ES-I3 (cell line): ENCODE results near the gene SEC61A1.

Experiments used
- H3K36me3 ChIP-seq: 2 replicates; pipeline ENCODE4 v1.6.1; 2013; ENCODE audit warnings: mild to moderate bottlenecking, low read length, control low read depth, moderate library complexity; ENCODE audit not compliant: insufficient read depth
- H3K4me1 ChIP-seq: 2 replicates; pipeline ENCODE4 v1.6.1; 2013; ENCODE audit warnings: mild to moderate bottlenecking, control low read depth, low read length; ENCODE audit not compliant: insufficient read depth
- H3K9ac ChIP-seq: 2 replicates; pipeline ENCODE4 v1.6.1; 2013; ENCODE audit warnings: low read depth, mild to moderate bottlenecking, low read length, moderate library complexity
- H3K9me3 ChIP-seq: 2 replicates; pipeline ENCODE4 v1.6.1; 2013; ENCODE audit warnings: mild to moderate bottlenecking, low read length, moderate library complexity; ENCODE audit not compliant: control insufficient read depth, insufficient read depth

Gene SEC61A1

DNA sequence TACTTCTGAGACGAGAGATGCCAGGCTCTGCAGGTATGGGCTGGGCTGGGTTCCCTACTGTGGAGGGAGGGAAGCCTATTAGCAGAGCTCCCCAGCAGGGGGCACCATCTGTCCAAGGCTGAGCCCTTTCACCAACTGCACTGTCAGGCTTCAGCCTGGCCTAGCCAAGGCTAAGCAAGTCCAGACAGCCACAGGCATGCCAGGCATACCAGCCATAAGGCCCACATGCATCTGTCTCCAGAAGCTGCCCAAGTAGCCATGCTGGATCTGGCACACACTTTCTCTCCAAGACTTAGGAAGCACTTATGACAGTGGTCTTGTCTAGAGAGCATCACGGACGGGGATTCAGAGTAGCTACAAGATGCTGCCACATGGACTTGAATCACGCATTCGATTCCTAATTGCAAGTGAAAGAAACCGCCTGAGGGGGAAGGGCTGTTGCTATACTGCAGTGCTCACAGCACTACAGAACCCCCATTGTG, 43.0 kb downstream of the SEC61A1 start:
- Histone ChIP-seq H3K9me3 (no peaks in the 10 kb centered on the region), H3K4me1 (peaks cover 42% of the 10 kb centered on the region), H3K9ac (no peak overlapping the region), H3K36me3 (peaks cover 32% of the 10 kb centered on the region)

DNA sequence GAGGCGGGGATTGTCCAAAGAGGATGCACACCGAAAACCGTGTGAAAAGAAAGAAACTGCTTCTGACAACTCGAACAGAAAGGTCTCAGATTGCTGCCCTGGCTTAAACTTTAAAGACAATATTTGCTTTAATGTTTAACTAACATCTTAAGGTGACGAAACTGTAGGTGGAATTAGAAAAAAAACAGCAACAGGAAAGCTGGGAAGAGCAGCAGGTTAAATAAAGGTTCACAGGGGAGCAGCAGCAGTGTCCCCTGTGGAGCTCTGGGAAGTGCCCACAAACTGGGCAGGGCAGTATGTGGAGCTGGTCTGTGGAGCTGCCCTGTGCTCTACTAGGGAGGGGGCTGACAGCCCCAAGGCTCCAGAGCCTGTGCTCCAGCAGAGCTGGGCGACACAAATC, 46.0 kb downstream of the SEC61A1 start:
- peaks cover 44% of the 10 kb centered on the region for H3K4me1 ChIP-seq
- no peaks in the 10 kb centered on the region for H3K9me3 ChIP-seq
- no peak overlapping the region for H3K9ac ChIP-seq
- H3K36me3 ChIP-seq, result peaks cover 35% of the 10 kb centered on the region

DNA sequence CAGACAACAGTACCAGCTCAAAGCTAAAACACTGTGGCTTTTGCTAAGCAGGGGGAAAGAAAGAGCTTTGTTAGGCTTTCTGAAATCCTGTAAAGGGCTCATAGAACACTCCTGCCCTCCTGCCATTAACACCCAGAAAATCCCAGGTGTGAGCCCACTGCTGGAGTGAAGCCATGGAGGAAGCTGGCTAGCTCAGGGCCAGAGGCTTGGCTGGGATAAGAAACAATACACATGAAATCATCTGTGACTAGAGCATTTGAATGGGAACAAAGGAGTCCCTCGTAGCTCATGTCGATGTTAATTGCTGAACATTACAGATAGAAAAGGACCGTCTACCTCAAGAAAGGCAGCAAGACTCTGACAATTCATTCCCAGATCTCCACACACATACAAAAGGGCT, 47.9 kb downstream of the SEC61A1 start:
- peaks cover 41% of the 10 kb centered on the region for H3K36me3 ChIP-seq
- no peaks in the 10 kb centered on the region for H3K9me3 ChIP-seq
- H3K9ac ChIP-seq, result no peak overlapping the region
- peaks cover 38% of the 10 kb centered on the region for H3K4me1 ChIP-seq

DNA sequence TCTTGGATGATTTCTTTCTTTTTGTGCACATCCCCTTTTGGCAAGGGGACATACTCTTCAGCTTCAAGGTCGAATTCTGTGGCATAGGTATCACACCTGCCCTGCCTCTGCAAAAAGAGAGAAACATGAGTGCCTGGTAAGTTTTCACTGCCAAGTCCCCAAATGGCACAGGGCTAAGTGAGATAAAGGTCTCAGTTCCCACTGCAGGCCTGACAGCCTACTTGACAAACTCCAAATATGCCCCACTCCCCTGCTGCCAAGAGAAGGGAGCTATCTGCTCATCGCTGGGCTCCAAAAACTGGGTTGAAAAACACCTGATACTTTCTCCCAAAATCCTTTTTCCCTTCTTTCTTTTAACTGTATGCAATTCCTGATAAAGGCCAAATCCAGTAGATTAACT, 48.4 kb downstream of the SEC61A1 start:
- peaks cover 41% of the 10 kb centered on the region for H3K36me3 ChIP-seq
- H3K9ac ChIP-seq, result no peak overlapping the region

DNA sequence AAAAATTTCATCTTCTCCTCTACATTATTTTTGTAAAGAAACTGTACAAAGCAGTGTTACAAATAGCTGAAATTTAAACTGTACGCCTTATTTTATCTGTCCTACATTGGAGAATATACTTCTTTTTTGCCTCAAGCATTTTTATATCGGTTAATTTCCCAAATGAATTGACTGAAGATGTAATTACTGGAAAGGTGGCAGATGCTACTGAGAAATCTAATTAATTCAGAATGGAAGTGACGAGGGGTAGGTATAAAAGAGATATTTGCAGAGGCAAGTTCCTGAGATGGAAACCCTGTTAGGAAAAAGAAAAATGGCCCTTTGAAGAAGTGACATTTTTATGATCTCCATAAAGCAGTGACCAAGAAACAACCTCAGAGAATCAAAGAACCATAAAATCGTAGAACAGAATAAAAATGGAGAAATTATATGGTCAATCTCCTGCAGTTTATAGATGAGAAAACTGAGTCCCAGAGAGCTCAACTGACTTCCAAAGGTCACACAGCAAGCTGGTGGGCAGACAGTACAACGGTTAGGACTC, 51.0 kb downstream of the SEC61A1 start:
- H3K36me3 ChIP-seq, result peaks cover 28% of the 10 kb centered on the region; the same call in 1 of the 2 replicates
- H3K4me1 ChIP-seq, result peaks cover 25% of the 10 kb centered on the region
- H3K9me3 ChIP-seq, result no peaks in the 10 kb centered on the region
- H3K9ac ChIP-seq, result no peak overlapping the region

More for the DNA sequence above, 48.4 kb downstream of the SEC61A1 start:
- H3K9me3 ChIP-seq, result no peaks in the 10 kb centered on the region
- H3K4me1 ChIP-seq, result peaks cover 33% of the 10 kb centered on the region

DNA sequence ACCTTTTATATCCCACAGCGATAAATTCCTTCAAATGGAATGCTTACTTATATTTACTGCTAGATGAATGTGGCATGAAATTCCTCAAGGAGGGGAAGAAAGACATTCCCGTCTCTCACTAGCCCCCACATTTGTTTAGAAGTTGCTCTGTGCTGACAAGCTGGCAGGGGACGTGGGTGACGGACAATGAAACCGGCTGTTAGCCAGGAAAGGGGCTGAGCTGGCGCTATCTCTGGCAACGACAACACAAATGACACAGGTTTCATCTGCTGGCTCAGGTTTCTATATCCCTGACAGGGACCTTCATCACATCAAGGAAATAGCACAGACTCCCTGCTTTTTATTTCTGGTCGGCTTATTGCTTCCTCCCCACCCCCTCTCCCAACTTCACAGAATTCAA, 55.6 kb downstream of the SEC61A1 start:
- Histone ChIP-seq H3K9ac (no peak overlapping the region), H3K4me1 (no peaks in the 10 kb centered on the region), H3K9me3 (no peaks in the 10 kb centered on the region), H3K36me3 (peaks cover 20% of the 10 kb centered on the region; the same call in 1 of the 2 replicates)

DNA sequence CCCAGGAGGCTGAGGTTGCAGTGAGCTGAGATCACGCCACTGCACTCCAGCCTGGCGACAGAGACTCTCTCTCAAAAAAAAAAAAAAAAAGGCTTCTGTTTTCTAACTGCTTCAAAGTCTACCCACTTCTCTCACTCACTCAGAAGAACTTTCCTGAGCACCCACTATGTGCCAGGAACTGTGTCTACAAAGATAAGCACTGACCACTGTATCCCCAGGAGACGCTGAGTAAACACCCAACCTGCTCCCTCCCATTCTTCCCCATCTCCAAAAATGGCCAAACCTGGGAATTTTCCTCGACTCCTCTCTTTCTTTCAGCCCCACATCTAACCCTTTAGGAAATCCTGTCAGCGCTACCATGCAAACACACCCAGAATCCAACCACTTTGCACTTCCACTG, 58.9 kb downstream of the SEC61A1 start:
- Histone ChIP-seq H3K36me3 (peaks cover 14% of the 10 kb centered on the region; the same call in 1 of the 2 replicates), H3K9me3 (no peaks in the 10 kb centered on the region), H3K4me1 (no peaks in the 10 kb centered on the region), H3K9ac (no peak overlapping the region)

DNA sequence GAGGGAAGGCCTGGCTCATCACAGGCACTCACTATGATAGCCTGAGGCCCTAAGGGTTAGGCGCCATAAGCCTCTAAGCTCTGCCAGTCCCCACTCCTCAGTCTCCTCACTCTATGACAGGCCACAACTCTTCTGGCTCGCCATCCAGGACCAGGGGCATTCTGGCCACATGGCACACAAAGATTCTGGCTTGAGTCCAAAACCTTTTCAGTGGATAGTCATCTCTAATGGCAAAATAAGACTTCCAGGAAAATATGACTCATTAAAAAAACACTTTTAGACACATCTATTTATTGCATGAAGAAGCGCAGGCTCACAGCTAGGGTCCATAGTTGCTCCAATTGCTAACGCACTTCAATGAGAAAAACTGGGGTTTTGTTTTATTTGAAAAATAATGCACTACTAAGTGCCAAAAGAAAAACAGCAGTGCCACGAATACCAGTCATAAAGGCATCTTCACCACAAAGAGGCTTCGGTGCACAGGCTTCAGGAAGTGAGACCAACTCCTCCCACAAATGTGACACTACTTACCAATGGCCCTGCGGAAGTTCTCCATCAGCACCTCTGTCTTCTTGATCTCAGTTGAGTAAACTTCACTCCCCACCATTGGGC, 60.2 kb downstream of the SEC61A1 start:
- Histone ChIP-seq H3K9ac (no peak overlapping the region), H3K9me3 (no peaks in the 10 kb centered on the region), H3K4me1 (no peaks in the 10 kb centered on the region), H3K36me3 (peaks cover 18% of the 10 kb centered on the region; the same call in 1 of the 2 replicates)

DNA sequence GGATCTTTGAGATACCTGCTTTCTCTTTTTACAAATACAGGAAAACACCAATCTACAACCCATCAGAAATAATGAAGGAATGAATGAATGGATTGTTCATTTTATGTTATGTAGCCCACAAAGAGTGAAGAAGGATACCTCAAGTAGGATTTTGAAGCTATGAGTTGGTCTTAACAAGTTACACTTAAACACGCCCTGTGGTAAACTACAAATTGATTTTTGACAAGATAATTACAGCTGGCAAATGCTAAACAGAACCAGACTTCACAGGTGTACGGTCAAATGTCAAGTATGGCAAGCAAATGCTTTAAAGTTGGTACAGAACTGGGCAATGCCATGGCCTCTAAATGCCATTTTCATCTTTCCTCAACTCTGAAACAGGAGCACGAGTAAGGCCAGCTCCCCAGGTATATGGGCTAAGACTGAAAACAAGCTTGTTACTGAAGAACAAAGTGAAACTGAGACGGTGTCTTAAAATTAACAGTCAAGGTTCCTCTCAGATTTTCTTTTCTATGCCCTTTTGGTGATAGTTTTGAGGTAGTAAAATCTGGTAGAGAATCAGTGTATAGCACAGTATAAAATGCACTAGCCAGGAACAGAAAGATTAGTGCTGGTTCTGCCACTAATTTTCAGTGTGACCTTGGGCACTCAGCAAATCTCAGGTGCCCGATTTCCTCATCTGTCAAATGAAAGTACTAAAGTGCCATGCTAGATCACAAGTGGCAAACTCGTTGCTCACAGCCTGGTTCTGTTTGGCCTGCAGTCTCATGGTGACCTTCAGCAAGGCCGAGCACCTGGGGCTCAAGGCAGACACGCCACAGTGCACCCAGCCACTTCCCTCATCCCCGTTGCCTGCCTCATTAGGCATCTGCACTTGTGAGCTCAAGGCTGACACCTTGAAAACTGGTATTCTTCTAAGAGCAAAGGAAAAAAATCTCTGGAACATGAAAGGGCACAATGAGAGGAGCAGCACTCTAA, 61.9 kb downstream of the SEC61A1 start:
- no peak overlapping the region for H3K9ac ChIP-seq
- peaks cover 16% of the 10 kb centered on the region; the same call in 1 of the 2 replicates for H3K36me3 ChIP-seq

More for the DNA sequence above, 61.9 kb downstream of the SEC61A1 start:
- no peaks in the 10 kb centered on the region for H3K9me3 ChIP-seq
- H3K4me1 ChIP-seq, result no peaks in the 10 kb centered on the region
